ENCODE results near the gene C2orf69.

The C2orf69 gene

GRCh38 chr2:199975273-199975895, 64.3 kb downstream of the C2orf69 start:
- no peak for FAIRE-seq
- no peak for DNase-seq (ENCODE audit: insufficient read length, low spot score)
- TF ChIP-seq PAX5 (IDR thresholded peaks at IDR 0.05; ENCODE audit: insufficient read depth, low read length, severe bottlenecking): no peak
- no peak for TF ChIP-seq POLR2AphosphoS5 (IDR thresholded peaks at IDR 0.05; ENCODE audit: low read depth, low read length)
- no peak for TF ChIP-seq POU2F2 (IDR thresholded peaks at IDR 0.05; ENCODE audit: low read depth, low read length)
- TF ChIP-seq TAF1 (IDR thresholded peaks at IDR 0.05; ENCODE audit: low read depth, low read length): no peak
- TF ChIP-seq POLR2A (IDR thresholded peaks at IDR 0.05; ENCODE audit: low read depth, low read length): no peak
- TF ChIP-seq SPI1 (IDR thresholded peaks at IDR 0.05; ENCODE audit: low read depth, low read length): no peak
